GM12878 (cell line): ENCODE data around the gene ARHGEF17. TPM values are rescaled to one million over a fixed set of nuclear protein-coding genes. Genes with fewer than 3 reads are reported as not detected.

Source experiments
- ATAC-seq: fragments of 200-7000 bp; cut with Tn5 transposase; 3 replicates; pipeline ENCODE4 v1.9.1; 2020; ENCODE audit warnings: mild to moderate bottlenecking, moderate library complexity
- BruUV-seq: library from RNA; stranded (reverse); fragments of 400-500 nt; replicated peaks from 2 replicates; lab custom pipeline; 2021; lab: Mats Ljungman, UMichigan
- CTCF ChIA-PET: fragments of 300-600 bp; sonication (Branson Sonifier 250); formaldehyde crosslinking; extraction: SDS; loops from one replicate; lab custom pipeline; 2021; ENCODE audit warnings: inconsistent platforms; lab: Yijun Ruan, JAX
- POLR2A ChIA-PET: fragments of 350-600 bp; formaldehyde crosslinking; extraction: SDS; loops from one replicate; lab custom pipeline; 2021; ENCODE audit warnings: inconsistent platforms; lab: Charles Lee
- RAD21 ChIA-PET: fragments of 300-600 bp; sonication (Branson Sonifier 250); formaldehyde crosslinking; loops from one replicate; lab custom pipeline; 2023; ENCODE audit warnings: antibody characterized with exemption; ENCODE audit not compliant: unreplicated experiment; lab: Charles Lee
- SMC1A ChIA-PET: fragments of 300-600 bp; sonication (Branson Sonifier 250); formaldehyde crosslinking; loops from one replicate; lab custom pipeline; 2023; ENCODE audit not compliant: unreplicated experiment, uncharacterized antibody; lab: Charles Lee
- DNase-seq: peaks from one replicate; pipeline ENCODE4 v3.0.0-alpha.2; 2011; ENCODE audit warnings: low read depth, low spot score
- FAIRE-seq: peaks from 3 replicates; lab custom pipeline; 2011; peaks lifted over from hg19 to GRCh38; lab: Jason Lieb, UNC
- H2AFZ ChIP-seq: 2 replicates; pipeline ENCODE4 v1.6.0; 2011; ENCODE audit warnings: low read depth, low read length, control low read depth; ENCODE audit not compliant: control insufficient read depth
- H3K27ac ChIP-seq: 2 replicates; pipeline ENCODE4 v1.5.1; 2011; ENCODE audit warnings: control low read depth; ENCODE audit not compliant: control insufficient read depth, insufficient read depth
- H3K27me3 ChIP-seq, 2 experiments: replicated peaks in 1 of 2; 2 replicates each; pipeline versions ENCODE4 v1.6.0 to v1.6.1; 2011; ENCODE audit warnings: low read length in 1 of 2; ENCODE audit not compliant: control insufficient read depth in 2 of 2, insufficient read depth in 2 of 2
- H3K36me3 ChIP-seq, 2 experiments: 2 replicates each; pipeline ENCODE4 v1.5.1; 2011; ENCODE audit warnings: low read length in 1 of 2; ENCODE audit not compliant: control insufficient read depth in 2 of 2, insufficient read depth in 2 of 2
- H3K4me1 ChIP-seq: 2 replicates; pipeline ENCODE4 v1.6.1; 2011; ENCODE audit warnings: mild to moderate bottlenecking, low read length, moderate library complexity, mixed read lengths; ENCODE audit not compliant: control insufficient read depth, insufficient read depth
- H3K4me2 ChIP-seq: 2 replicates; pipeline ENCODE4 v1.6.0; 2011; ENCODE audit warnings: control low read depth; ENCODE audit not compliant: control insufficient read depth, insufficient read depth
- H3K4me3 ChIP-seq: fragments of 200-600 bp; sonication (generic); 2 replicates; pipeline ENCODE4 v1.5.1; 2016
- H3K79me2 ChIP-seq: 2 replicates; pipeline ENCODE4 v1.6.0; 2011; ENCODE audit warnings: low read length; ENCODE audit not compliant: control insufficient read depth, insufficient read depth
- H3K9ac ChIP-seq: 2 replicates; pipeline ENCODE4 v1.8.0; 2011; ENCODE audit warnings: low read length, control low read depth, mixed read lengths; ENCODE audit not compliant: control insufficient read depth, insufficient read depth
- H3K9me3 ChIP-seq: replicated peaks from 3 replicates; pipeline ENCODE4 v1.5.1; 2011; ENCODE audit warnings: mild to moderate bottlenecking, low read length; ENCODE audit not compliant: control insufficient read depth, insufficient read depth
- H4K20me1 ChIP-seq: 2 replicates; pipeline ENCODE4 v1.6.0; 2011; ENCODE audit not compliant: control insufficient read depth, insufficient read depth
- BHLHE40 ChIP-seq, 2 experiments: fragments of 450-650 bp in 1 of 2; IDR thresholded peaks; 2 replicates each; pipeline ENCODE4 v1.6.1; 2011 to 2017; ENCODE audit warnings: low read depth in 2 of 2, borderline replicate concordance in 1 of 2, improper control_type of control experiment in 1 of 2, low read length in 1 of 2, mild to moderate bottlenecking in 1 of 2
- CREM ChIP-seq: IDR thresholded peaks from 2 replicates; pipeline ENCODE4 v1.6.1; 2014; ENCODE audit warnings: antibody characterized with exemption, low read depth
- IKZF2 ChIP-seq, 2 experiments: fragments of 450-650 bp; IDR thresholded peaks; 2 replicates each; pipeline ENCODE4 v1.6.1; 2017; ENCODE audit warnings: mild to moderate bottlenecking in 2 of 2, moderate library complexity in 2 of 2
- NFXL1 ChIP-seq: fragments of 450-650 bp; IDR thresholded peaks from 2 replicates; pipeline ENCODE4 v1.6.1; 2017; ENCODE audit warnings: antibody characterized with exemption, mild to moderate bottlenecking, borderline replicate concordance
- POLR2AphosphoS2 ChIP-seq: IDR thresholded peaks from 2 replicates; pipeline ENCODE4 v1.6.1; 2011; ENCODE audit warnings: low read depth, mild to moderate bottlenecking, low read length, improper control_type of control experiment, moderate library complexity
- RAD51 ChIP-seq: fragments of 450-650 bp; IDR thresholded peaks from 2 replicates; pipeline ENCODE4 v1.6.1; 2016; ENCODE audit warnings: moderate library complexity, mild to moderate bottlenecking, inconsistent platforms
- SIN3A ChIP-seq: IDR thresholded peaks from 2 replicates; pipeline ENCODE4 v1.6.1; 2012; ENCODE audit warnings: low read depth, low read length, improper control_type of control experiment
- WGBS: methylation state at CpG from one replicate; pipeline ENCODE4 v1.1.6; 2016; ENCODE audit warnings: low lambda C conversion rate; ENCODE audit not compliant: insufficient replicate concordance, insufficient coverage; ENCODE audit errors: missing lambda C conversion rate; 5-methylcytosine and 5-hydroxymethylcytosine counted together
- in situ Hi-C: fragments of 300-500 bp; cut with MboI; formaldehyde crosslinking; loops from 9 replicates; pipeline ENCODE4 v1.14.3; 2018; ENCODE audit warnings: mixed read lengths
- intact Hi-C: fragments of 100-400 bp; cut with micrococcal nuclease; formaldehyde crosslinking; loops from one replicate; pipeline ENCODE4 v1.14.2; 2022; ENCODE audit not compliant: unreplicated experiment
- polyA plus RNA-seq, 11 experiments: library from polyadenylated mRNA; depleted of rRNA in 4 of 11; unstranded in 6 of 11; stranded (reverse) in 5 of 11; fragments of >200 nt; fragmentation: Nextera tagmentation in 4 of 11; fragmentation: Illumina TruSeq in 1 of 11; extraction: Ambion mirVana in 4 of 11; extraction: Trizol in 1 of 11; gene quantifications; 1 replicate in 1 of 11; 2 replicates in 10 of 11; pipeline versions ENCODE4 v1.2.1 to v1.2.3, GENCODE V29; 2011 to 2016; ENCODE audit warnings: inconsistent platforms in 2 of 11, missing spikeins in 2 of 11, low read depth in 1 of 11
- total RNA-seq, 4 experiments: library from RNA; depleted of rRNA in 3 of 4; stranded (reverse); fragments of >200 nt in 3 of 4; fragmentation: Illumina TruSeq in 1 of 4; extraction: Trizol in 1 of 4; gene quantifications; 2 replicates each; pipeline versions ENCODE4 v1.2.1 to v1.2.3, GENCODE V29; 2013 to 2021
- TF ChIP-seq, protein P1 (sequence below): fragments of 450-650 bp; IDR thresholded peaks from 2 replicates; pipeline ENCODE4 v1.6.1; 2018; ENCODE audit warnings: borderline replicate concordance, mild to moderate bottlenecking; ENCODE audit not compliant: partially characterized antibody
- TF ChIP-seq, protein P2 (sequence below): fragments of 450-650 bp; formaldehyde crosslinking; IDR thresholded peaks from 2 replicates; pipeline ENCODE4 v1.4.0; 2022; ENCODE audit warnings: mild to moderate bottlenecking, moderate library complexity
- TF ChIP-seq, protein P3 (sequence below): fragments of 450-650 bp; IDR thresholded peaks from 2 replicates; pipeline ENCODE4 v1.6.1; 2016; ENCODE audit warnings: mild to moderate bottlenecking, moderate library complexity, borderline replicate concordance

The ARHGEF17 gene
- total and polyA plus RNA-seq, 10 of the 15 experiments (the other 5 are each of a cell fraction or from before 2014, with no cell fraction given): 0.15 to 11.0 (median 1.7) TPM

DNA sequence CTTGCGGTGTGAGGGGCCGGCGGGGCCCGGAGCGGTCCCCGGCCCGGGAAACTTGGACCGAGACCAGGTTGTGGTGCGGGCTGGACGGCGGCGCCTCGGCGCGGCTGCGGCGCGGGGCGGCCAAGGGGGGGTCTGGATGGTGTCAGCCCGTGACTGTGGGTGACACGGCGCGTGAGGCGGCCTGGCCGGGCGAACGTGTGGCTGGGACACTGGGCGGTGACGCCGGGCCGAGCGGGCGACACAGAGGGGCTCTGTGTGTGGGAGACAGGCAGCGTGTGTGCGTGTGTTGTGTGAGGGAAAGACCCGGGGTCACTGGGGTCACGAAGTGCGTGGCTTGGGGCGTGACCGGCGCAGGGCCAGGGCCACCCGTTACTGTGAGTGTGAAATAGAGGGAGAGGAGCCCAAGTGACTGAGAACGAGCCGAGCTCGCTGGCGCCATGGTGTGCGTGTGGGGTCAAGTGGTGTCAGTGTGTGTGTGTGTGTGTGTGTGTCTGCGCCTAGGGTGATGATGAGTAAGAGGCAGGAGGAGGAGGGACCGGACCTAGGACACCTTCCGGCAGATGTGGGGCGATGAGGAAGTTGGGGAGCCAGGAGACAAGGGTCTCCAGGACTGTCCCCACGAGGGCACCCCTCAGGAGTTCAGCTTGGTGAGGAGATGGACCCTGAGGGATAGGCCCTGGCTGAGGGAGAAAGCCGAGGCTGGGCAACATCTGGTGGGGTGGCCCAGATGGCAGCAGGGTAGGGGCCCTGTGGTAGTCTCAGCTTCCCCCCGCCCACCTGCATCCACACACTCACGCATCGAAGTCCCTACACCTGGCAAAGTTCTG lies 68.9 kb downstream of the ARHGEF17 start:
- intact Hi-C loops: loop anchor here (1.0 to 5.0 kb wide), 3 partner anchors 8 to 70 kb away; partner anchors contain the start of gene ARHGEF17
- ATAC-seq: peak; percentile 59
- TF ChIP-seq BHLHE40 (IDR thresholded peaks at IDR 0.05; ENCODE audit: borderline replicate concordance in 1 of 2, low read depth in 2 of 2, low read length in 1 of 2) (peak in 1 of 2 experiments; percentile 78; a peak in 3 of 4 replicates), IKZF2 (IDR thresholded peaks at IDR 0.05) (peak; percentile 67 to 71; a peak in 2 of 4 replicates), CREM (peak; percentile 69; the same call in 1 of the 2 replicates), SIN3A (0 out of 2 replicates have a peak, but pooled peaks have one; percentile 44), RAD51 (no peak), POLR2AphosphoS2 (peak; percentile 38), NFXL1 (no peak)
- TF ChIP-seq, protein P1, sequence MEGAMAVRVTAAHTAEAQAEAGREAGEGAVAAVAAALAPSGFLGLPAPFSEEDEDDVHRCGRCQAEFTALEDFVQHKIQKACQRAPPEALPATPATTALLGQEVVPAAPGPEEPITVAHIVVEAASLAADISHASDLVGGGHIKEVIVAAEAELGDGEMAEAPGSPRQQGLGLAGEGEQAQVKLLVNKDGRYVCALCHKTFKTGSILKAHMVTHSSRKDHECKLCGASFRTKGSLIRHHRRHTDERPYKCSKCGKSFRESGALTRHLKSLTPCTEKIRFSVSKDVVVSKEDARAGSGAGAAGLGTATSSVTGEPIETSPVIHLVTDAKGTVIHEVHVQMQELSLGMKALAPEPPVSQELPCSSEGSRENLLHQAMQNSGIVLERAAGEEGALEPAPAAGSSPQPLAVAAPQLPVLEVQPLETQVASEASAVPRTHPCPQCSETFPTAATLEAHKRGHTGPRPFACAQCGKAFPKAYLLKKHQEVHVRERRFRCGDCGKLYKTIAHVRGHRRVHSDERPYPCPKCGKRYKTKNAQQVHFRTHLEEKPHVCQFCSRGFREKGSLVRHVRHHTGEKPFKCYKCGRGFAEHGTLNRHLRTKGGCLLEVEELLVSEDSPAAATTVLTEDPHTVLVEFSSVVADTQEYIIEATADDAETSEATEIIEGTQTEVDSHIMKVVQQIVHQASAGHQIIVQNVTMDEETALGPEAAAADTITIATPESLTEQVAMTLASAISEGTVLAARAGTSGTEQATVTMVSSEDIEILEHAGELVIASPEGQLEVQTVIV: peak; percentile 36
- TF ChIP-seq, protein P2, sequence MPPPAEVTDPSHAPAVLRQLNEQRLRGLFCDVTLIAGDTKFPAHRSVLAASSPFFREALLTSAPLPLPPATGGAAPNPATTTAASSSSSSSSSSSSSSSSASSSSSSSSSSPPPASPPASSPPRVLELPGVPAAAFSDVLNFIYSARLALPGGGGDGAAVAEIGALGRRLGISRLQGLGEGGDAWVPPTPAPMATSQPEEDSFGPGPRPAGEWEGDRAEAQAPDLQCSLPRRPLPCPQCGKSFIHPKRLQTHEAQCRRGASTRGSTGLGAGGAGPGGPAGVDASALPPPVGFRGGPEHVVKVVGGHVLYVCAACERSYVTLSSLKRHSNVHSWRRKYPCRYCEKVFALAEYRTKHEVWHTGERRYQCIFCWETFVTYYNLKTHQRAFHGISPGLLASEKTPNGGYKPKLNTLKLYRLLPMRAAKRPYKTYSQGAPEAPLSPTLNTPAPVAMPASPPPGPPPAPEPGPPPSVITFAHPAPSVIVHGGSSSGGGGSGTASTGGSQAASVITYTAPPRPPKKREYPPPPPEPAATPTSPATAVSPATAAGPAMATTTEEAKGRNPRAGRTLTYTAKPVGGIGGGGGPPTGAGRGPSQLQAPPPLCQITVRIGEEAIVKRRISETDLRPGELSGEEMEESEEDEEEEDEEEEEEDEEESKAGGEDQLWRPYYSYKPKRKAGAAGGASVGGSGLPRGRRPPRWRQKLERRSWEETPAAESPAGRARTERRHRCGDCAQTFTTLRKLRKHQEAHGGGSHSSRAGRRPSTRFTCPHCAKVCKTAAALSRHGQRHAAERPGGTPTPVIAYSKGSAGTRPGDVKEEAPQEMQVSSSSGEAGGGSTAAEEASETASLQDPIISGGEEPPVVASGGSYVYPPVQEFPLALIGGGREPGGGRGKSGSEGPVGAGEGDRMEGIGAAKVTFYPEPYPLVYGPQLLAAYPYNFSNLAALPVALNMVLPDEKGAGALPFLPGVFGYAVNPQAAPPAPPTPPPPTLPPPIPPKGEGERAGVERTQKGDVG (CRISPR knock-in tag): no peak
- TF ChIP-seq, protein P3, sequence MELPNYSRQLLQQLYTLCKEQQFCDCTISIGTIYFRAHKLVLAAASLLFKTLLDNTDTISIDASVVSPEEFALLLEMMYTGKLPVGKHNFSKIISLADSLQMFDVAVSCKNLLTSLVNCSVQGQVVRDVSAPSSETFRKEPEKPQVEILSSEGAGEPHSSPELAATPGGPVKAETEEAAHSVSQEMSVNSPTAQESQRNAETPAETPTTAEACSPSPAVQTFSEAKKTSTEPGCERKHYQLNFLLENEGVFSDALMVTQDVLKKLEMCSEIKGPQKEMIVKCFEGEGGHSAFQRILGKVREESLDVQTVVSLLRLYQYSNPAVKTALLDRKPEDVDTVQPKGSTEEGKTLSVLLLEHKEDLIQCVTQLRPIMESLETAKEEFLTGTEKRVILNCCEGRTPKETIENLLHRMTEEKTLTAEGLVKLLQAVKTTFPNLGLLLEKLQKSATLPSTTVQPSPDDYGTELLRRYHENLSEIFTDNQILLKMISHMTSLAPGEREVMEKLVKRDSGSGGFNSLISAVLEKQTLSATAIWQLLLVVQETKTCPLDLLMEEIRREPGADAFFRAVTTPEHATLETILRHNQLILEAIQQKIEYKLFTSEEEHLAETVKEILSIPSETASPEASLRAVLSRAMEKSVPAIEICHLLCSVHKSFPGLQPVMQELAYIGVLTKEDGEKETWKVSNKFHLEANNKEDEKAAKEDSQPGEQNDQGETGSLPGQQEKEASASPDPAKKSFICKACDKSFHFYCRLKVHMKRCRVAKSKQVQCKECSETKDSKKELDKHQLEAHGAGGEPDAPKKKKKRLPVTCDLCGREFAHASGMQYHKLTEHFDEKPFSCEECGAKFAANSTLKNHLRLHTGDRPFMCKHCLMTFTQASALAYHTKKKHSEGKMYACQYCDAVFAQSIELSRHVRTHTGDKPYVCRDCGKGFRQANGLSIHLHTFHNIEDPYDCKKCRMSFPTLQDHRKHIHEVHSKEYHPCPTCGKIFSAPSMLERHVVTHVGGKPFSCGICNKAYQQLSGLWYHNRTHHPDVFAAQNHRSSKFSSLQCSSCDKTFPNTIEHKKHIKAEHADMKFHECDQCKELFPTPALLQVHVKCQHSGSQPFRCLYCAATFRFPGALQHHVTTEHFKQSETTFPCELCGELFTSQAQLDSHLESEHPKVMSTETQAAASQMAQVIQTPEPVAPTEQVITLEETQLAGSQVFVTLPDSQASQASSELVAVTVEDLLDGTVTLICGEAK: peak; percentile 58; the same call in 1 of the 2 replicates

More for the DNA sequence above, 68.9 kb downstream of the ARHGEF17 start:
- in situ Hi-C loops: no loop called here
- SMC1A ChIA-PET: no interaction called here
- FAIRE-seq (peak; percentile 98), DNase-seq (no peak)
- Histone ChIP-seq H3K27ac (peak overlapping the region; percentile 92), H3K79me2 (peaks cover 59% of the 10 kb centered on the region), H3K9me3 (no peaks in the 10 kb centered on the region), H3K4me3 (peak overlapping the region; percentile 81), H3K4me2 (peak overlapping the region; percentile 88), H3K27me3 (no peaks in the 10 kb centered on the region), H3K9ac (peak overlapping the region; percentile 92), H2AFZ (peak overlapping the region; percentile 9), H3K36me3 (no peaks in the 10 kb centered on the region; a peak in 1 of 4 replicates), H3K4me1 (peaks cover 48% of the 10 kb centered on the region), H4K20me1 (no peaks in the 10 kb centered on the region)
- WGBS: under 1% methylated on average over 52 of the region's 56 CpGs
- RAD21 ChIA-PET: interaction anchor here (0.8 to 2.2 kb wide), 5 partner anchors 8 to 49 kb away, joined by 3 to 10 read pairs (median 3); no protein-coding TSS in a partner anchor
- CTCF ChIA-PET: interaction anchor here (0.7 to 4.9 kb wide), 4 partner anchors 10 to 283 kb away, joined by 3 to 26 read pairs (median 8); no protein-coding TSS in a partner anchor
- POLR2A ChIA-PET: interaction anchor here (0.6 to 1.7 kb wide), 4 partner anchors 8 to 673 kb away, joined by 3 to 18 read pairs (median 3); no protein-coding TSS in a partner anchor
- no TSS peak for BruUV-seq
